GM18951 (cell line): Measurements from ENCODE around the gene RBKS.

Source experiments
- POLR2A ChIP-seq: IDR thresholded peaks from 4 replicates; pipeline ENCODE4 v1.6.1; 2011; ENCODE audit warnings: mild to moderate bottlenecking; ENCODE audit not compliant: insufficient read length, insufficient read depth; ENCODE audit errors: extremely low read depth
- in situ Hi-C: fragments of 300-500 bp; cut with MboI; formaldehyde crosslinking; loops from one replicate; pipeline ENCODE4 v1.12.0; 2022; ENCODE audit warnings: low sequenced_read_pairs, mixed read lengths, inconsistent platforms; ENCODE audit not compliant: unreplicated experiment

Gene RBKS

GRCh38 chr2:27823135-27823534, 67.1 kb downstream of the RBKS start:
- in situ Hi-C loops, result no loop called here
- TF ChIP-seq POLR2A, result no peak

- in situ Hi-C loops, result no loop called here
- TF ChIP-seq POLR2A, result no peak
Observed at GRCh38 chr2:27822049-27822448, 68.1 kb downstream of the RBKS start.

GRCh38 chr2:27815860-27816438, 74.2 kb downstream of the RBKS start:
- no peak for TF ChIP-seq POLR2A
- in situ Hi-C loops, result no loop called here

- in situ Hi-C loops, result no loop called here
- TF ChIP-seq POLR2A, result no peak
Observed at GRCh38 chr2:27814758-27815157, 75.4 kb downstream of the RBKS start.

GRCh38 chr2:27811768-27812167, 78.4 kb downstream of the RBKS start:
- in situ Hi-C loops, result no loop called here
- TF ChIP-seq POLR2A, result no peak

- TF ChIP-seq POLR2A, result no peak
- in situ Hi-C loops, result no loop called here
Observed at GRCh38 chr2:27810455-27810854, 79.7 kb downstream of the RBKS start.

GRCh38 chr2:27809761-27810241, 80.4 kb downstream of the RBKS start:
- in situ Hi-C loops, result no loop called here
- TF ChIP-seq POLR2A, result no peak

GRCh38 chr2:27808984-27809383, 81.2 kb downstream of the RBKS start:
- in situ Hi-C loops, result no loop called here
- no peak for TF ChIP-seq POLR2A

GRCh38 chr2:27808418-27808817, 81.8 kb downstream of the RBKS start:
- no peak for TF ChIP-seq POLR2A
- in situ Hi-C loops, result no loop called here

GRCh38 chr2:27807476-27807875, 82.7 kb downstream of the RBKS start:
- TF ChIP-seq POLR2A, result no peak
- in situ Hi-C loops, result no loop called here

GRCh38 chr2:27806311-27807059, 83.7 kb downstream of the RBKS start:
- TF ChIP-seq POLR2A, result no peak
- in situ Hi-C loops, result no loop called here

- no peak for TF ChIP-seq POLR2A
- in situ Hi-C loops, result no loop called here
Observed at GRCh38 chr2:27805180-27805579, 85.0 kb downstream of the RBKS start.

GRCh38 chr2:27804146-27804545, 86.0 kb downstream of the RBKS start:
- no peak for TF ChIP-seq POLR2A
- in situ Hi-C loops, result no loop called here

GRCh38 chr2:27803046-27803445, 87.1 kb downstream of the RBKS start:
- in situ Hi-C loops, result no loop called here
- no peak for TF ChIP-seq POLR2A
